GM13976 (cell line): Measurements from ENCODE around the gene RBBP6.

Source experiments
- DNase-seq: peaks from one replicate; pipeline ENCODE4 v3.0.0; 2012; ENCODE audit warnings: low spot score
- CTCF ChIP-seq: IDR thresholded peaks from 2 replicates; pipeline ENCODE4 v1.5.1; 2012; ENCODE audit warnings: borderline replicate concordance, mild to moderate bottlenecking; ENCODE audit not compliant: insufficient read depth; ENCODE audit errors: extremely low read depth, missing control alignments, control extremely low read depth
- in situ Hi-C: fragments of 300-500 bp; cut with MboI; formaldehyde crosslinking; loops from one replicate; pipeline ENCODE4 v1.12.0; 2022; ENCODE audit warnings: low sequenced_read_pairs, mixed read lengths, inconsistent platforms; ENCODE audit not compliant: unreplicated experiment

RBBP6 gene

GRCh38 chr16:24518498-24518897 lies 20.9 kb upstream of the RBBP6 start:
- in situ Hi-C loops = loop anchor here (25.0 kb wide), 1 partner anchor 731 kb away; no protein-coding TSS in a partner anchor
- no peak for DNase-seq
- TF ChIP-seq CTCF = no peak

- in situ Hi-C loops = loop anchor here (25.0 kb wide), 1 partner anchor 734 kb away; no protein-coding TSS in a partner anchor
- DNase-seq = no peak
- no peak for TF ChIP-seq CTCF
These were observed 18.4 kb upstream of the RBBP6 start for GRCh38 chr16:24520983-24521382.

- DNase-seq = no peak
- in situ Hi-C loops = loop anchor here (25.0 kb wide), 1 partner anchor 735 kb away; no protein-coding TSS in a partner anchor
- no peak for TF ChIP-seq CTCF
These were observed 16.6 kb upstream of the RBBP6 start for GRCh38 chr16:24522751-24523150.

GRCh38 chr16:24523569-24523968 lies 15.8 kb upstream of the RBBP6 start:
- DNase-seq = no peak
- TF ChIP-seq CTCF = no peak
- in situ Hi-C loops = loop anchor here (25.0 kb wide), 1 partner anchor 736 kb away; no protein-coding TSS in a partner anchor

GRCh38 chr16:24524855-24525677 lies 14.3 kb upstream of the RBBP6 start:
- in situ Hi-C loops = loop anchor here (25.0 kb wide), 1 partner anchor 738 kb away; no protein-coding TSS in a partner anchor
- TF ChIP-seq CTCF = no peak
- no peak for DNase-seq

GRCh38 chr16:24525970-24526559 lies 13.3 kb upstream of the RBBP6 start:
- no peak for DNase-seq

More at GRCh38 chr16:24525970-24526559, 13.3 kb upstream of the RBBP6 start:
- no peak for TF ChIP-seq CTCF
- in situ Hi-C loops = no loop called here
